Spleen (tissue), 11 donors: ENCODE measurements around the gene KCNAB1. TPM values are rescaled to one million over a fixed set of nuclear protein-coding genes. Genes with fewer than 3 reads are reported as not detected.

Experiments used
- DNase-seq: peaks from one replicate; pipeline ENCODE4 v3.0.0-alpha.2; 2020
- H3K27ac ChIP-seq, 8 donors: fragments of 200-600 bp; sonication (generic) in 7 of 8; 1 replicate in 4 of 8; 2 replicates in 4 of 8; pipeline versions ENCODE4 v1.5.0 to v1.8.0; 2016 to 2021; ENCODE audit warnings: inconsistent platforms in 4 of 8, mild to moderate bottlenecking in 4 of 8, moderate library complexity in 1 of 8
- H3K27me3 ChIP-seq, 7 donors: fragments of 200-600 bp; sonication (generic) in 6 of 7; replicated peaks in 1 of 7; 1 replicate in 4 of 7; 2 replicates in 3 of 7; pipeline versions ENCODE4 v1.5.0 to v1.8.0; 2016 to 2021; ENCODE audit warnings: inconsistent platforms in 3 of 7, mild to moderate bottlenecking in 1 of 7
- H3K36me3 ChIP-seq, 6 donors: fragments of 200-600 bp; sonication (generic) in 5 of 6; 1 replicate in 4 of 6; 2 replicates in 2 of 6; pipeline versions ENCODE4 v1.5.0 to v1.8.0; 2016 to 2021; ENCODE audit warnings: inconsistent platforms in 2 of 6
- H3K4me1 ChIP-seq, 6 donors: fragments of 200-600 bp; sonication (generic) in 5 of 6; 1 replicate in 3 of 6; 2 replicates in 3 of 6; pipeline versions ENCODE4 v1.5.0 to v1.8.0; 2016 to 2021; ENCODE audit warnings: inconsistent platforms in 3 of 6
- H3K4me3 ChIP-seq, 8 donors: fragments of 200-600 bp; sonication (generic) in 7 of 8; 1 replicate in 4 of 8; 2 replicates in 4 of 8; pipeline versions ENCODE4 v1.5.0 to v1.8.0; 2016 to 2021; ENCODE audit warnings: inconsistent platforms in 4 of 8, mild to moderate bottlenecking in 4 of 8, moderate library complexity in 2 of 8
- H3K9me3 ChIP-seq, 8 donors: fragments of 200-600 bp; sonication (generic) in 7 of 8; 1 replicate in 4 of 8; 2 replicates in 4 of 8; pipeline versions ENCODE4 v1.5.0 to v1.8.0; 2016 to 2021; ENCODE audit warnings: inconsistent platforms in 4 of 8
- POLR2A ChIP-seq, 3 donors: fragments of 450-650 bp; IDR thresholded peaks; one replicate each; pipeline ENCODE4 v1.5.1; 2017; ENCODE audit warnings: antibody characterized with exemption in 3 of 3, mild to moderate bottlenecking in 1 of 3
- POLR2AphosphoS5 ChIP-seq, 3 donors: sonication (generic); formaldehyde crosslinking; IDR thresholded peaks; one replicate each; pipeline ENCODE4 v1.5.1; 2017; ENCODE audit warnings: antibody characterized with exemption in 3 of 3
- WGBS, 5 donors: extraction: QIAGEN DNeasy Blood & Tissue Kit in 3 of 5; methylation state at CpG; one replicate each; pipeline versions ENCODE4 v1.1.5 to v1.1.7; 2013 to 2018; 5-methylcytosine and 5-hydroxymethylcytosine counted together
- intact Hi-C: fragments of 100-400 bp; cut with DNase I; formaldehyde crosslinking; loops from one replicate; pipeline ENCODE4 v1.15.0; 2023; ENCODE audit warnings: low total_unique reads
- polyA plus RNA-seq, 3 donors: library from polyadenylated mRNA; stranded (reverse); fragments of 200-250 nt; gene quantifications; one replicate each; pipeline ENCODE4 v1.2.1, GENCODE V29; 2013
- total RNA-seq, 7 donors: library from RNA; depleted of rRNA in 3 of 7; stranded (reverse); fragments of >200 nt in 3 of 7; fragmentation: NEBNext Ultra II Directional in 4 of 7; extraction: Animal tissue kit (Norgen Biotek cat#: 25700) in 4 of 7; gene quantifications; one replicate each; pipeline versions ENCODE4 v1.1.0 to v1.2.1, GENCODE V29; 2016 to 2021
- TF ChIP-seq, protein P1 (sequence below), 11 experiments: fragments of 200-600 bp in 7 of 11; fragments of 450-650 bp in 4 of 11; sonication (generic) in 4 of 11; IDR thresholded peaks in 8 of 11; conservative IDR thresholded peaks in 3 of 11; 1 replicate in 7 of 11; 2 replicates in 4 of 11; pipeline versions ENCODE4 v1.4.0 to v1.8.0; 2016 to 2021; ENCODE audit warnings: antibody characterized with exemption in 11 of 11, inconsistent platforms in 4 of 11, mild to moderate bottlenecking in 1 of 11
- donor health status: healthy with polysubstance abuse.
- donor health status: DM: no; HTN: no; CAD: no; lungs with moderate emphysema.
- donor health status: DM: no; HTN: no; CAD: no.
- donor health status: Bipolar disorder and iron deficiency.
- donor health status: healthy.
- donor health status: DM: no; HTN: no; CAD: no.
- donor health status: DM: yes; HTN: yes; CAD: no.

KCNAB1 gene
- total and polyA plus RNA-seq, 10 donors: 0.59 to 10.5 (median 6.3) TPM

GRCh38 chr3:156433138-156433537 is 312.8 kb downstream of the KCNAB1 start:
- no peak for TF ChIP-seq POLR2A (IDR thresholded peaks at IDR 0.05)
- TF ChIP-seq, protein P1, sequence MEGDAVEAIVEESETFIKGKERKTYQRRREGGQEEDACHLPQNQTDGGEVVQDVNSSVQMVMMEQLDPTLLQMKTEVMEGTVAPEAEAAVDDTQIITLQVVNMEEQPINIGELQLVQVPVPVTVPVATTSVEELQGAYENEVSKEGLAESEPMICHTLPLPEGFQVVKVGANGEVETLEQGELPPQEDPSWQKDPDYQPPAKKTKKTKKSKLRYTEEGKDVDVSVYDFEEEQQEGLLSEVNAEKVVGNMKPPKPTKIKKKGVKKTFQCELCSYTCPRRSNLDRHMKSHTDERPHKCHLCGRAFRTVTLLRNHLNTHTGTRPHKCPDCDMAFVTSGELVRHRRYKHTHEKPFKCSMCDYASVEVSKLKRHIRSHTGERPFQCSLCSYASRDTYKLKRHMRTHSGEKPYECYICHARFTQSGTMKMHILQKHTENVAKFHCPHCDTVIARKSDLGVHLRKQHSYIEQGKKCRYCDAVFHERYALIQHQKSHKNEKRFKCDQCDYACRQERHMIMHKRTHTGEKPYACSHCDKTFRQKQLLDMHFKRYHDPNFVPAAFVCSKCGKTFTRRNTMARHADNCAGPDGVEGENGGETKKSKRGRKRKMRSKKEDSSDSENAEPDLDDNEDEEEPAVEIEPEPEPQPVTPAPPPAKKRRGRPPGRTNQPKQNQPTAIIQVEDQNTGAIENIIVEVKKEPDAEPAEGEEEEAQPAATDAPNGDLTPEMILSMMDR (IDR thresholded peaks at IDR 0.05 in 8 of 11, conservative IDR thresholded peaks at IDR 0.05 in 3 of 11): no peak
- TF ChIP-seq POLR2AphosphoS5 (IDR thresholded peaks at IDR 0.05): no peak
- WGBS, 5 donors: 62 to 75% (median 67%) methylated on average over 5 of the region's 5 CpGs
- no peak overlapping the region for H3K4me3 ChIP-seq
- H3K4me1 ChIP-seq: no peaks in the 10 kb centered on the region
- intact Hi-C loops: no loop called here
- peaks cover 0 to 8% (median 0%) of the 10 kb centered on the region in 7 donors for H3K27me3 ChIP-seq
- H3K36me3 ChIP-seq: no peaks in the 10 kb centered on the region
- no peak for DNase-seq
- no peak overlapping the region for H3K27ac ChIP-seq
- no peaks in the 10 kb centered on the region for H3K9me3 ChIP-seq

- no peaks in the 10 kb centered on the region for H3K36me3 ChIP-seq
- no peak for TF ChIP-seq POLR2A (IDR thresholded peaks at IDR 0.05)
- TF ChIP-seq, protein P1 (IDR thresholded peaks at IDR 0.05 in 8 of 11, conservative IDR thresholded peaks at IDR 0.05 in 3 of 11): no peak
- TF ChIP-seq POLR2AphosphoS5 (IDR thresholded peaks at IDR 0.05): no peak
- intact Hi-C loops: no loop called here
Measured at GRCh38 chr3:156433910-156434309, 313.5 kb downstream of the KCNAB1 start.

DNA sequence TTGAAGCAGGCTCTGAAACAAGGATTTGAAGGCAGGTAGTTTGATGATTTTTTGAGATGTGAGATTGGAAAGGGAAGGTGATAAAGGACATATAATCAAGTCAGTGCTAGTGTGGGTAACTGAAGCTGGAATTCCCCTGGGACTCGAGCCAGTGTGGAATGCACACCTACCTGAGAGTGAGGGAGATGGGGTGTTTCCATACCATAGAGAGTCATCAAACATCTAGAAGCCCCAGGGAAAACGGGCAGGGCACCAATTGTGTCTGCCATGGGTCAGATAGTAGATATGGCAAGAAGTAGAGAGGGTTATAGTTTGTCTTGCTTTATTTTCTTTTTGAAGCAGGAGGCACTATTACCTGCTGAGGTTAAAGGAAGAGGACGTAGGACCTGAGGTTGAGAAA is 314.5 kb downstream of the KCNAB1 start:
- H3K4me1 ChIP-seq: no peaks in the 10 kb centered on the region
- DNase-seq: no peak
- H3K36me3 ChIP-seq: no peaks in the 10 kb centered on the region
- no peaks in the 10 kb centered on the region for H3K9me3 ChIP-seq
- TF ChIP-seq POLR2AphosphoS5 (IDR thresholded peaks at IDR 0.05) (no peak), POLR2A (IDR thresholded peaks at IDR 0.05) (no peak)
- TF ChIP-seq, protein P1 (IDR thresholded peaks at IDR 0.05 in 8 of 11, conservative IDR thresholded peaks at IDR 0.05 in 3 of 11): no peak
- peaks cover 0 to 8% (median 0%) of the 10 kb centered on the region in 7 donors for H3K27me3 ChIP-seq
- no peak overlapping the region for H3K4me3 ChIP-seq
- 58 to 77% (median 69%) methylated on average over 3 of the region's 3 CpGs for WGBS, 5 donors
- no peak overlapping the region for H3K27ac ChIP-seq
- intact Hi-C loops: no loop called here

More at GRCh38 chr3:156433910-156434309, 313.5 kb downstream of the KCNAB1 start:
- no peaks in the 10 kb centered on the region for H3K4me1 ChIP-seq
- no peak overlapping the region for H3K4me3 ChIP-seq
- H3K27me3 ChIP-seq: peaks cover 0 to 8% (median 0%) of the 10 kb centered on the region in 7 donors
- no peaks in the 10 kb centered on the region for H3K9me3 ChIP-seq
- no peak for DNase-seq
- no peak overlapping the region for H3K27ac ChIP-seq

DNA sequence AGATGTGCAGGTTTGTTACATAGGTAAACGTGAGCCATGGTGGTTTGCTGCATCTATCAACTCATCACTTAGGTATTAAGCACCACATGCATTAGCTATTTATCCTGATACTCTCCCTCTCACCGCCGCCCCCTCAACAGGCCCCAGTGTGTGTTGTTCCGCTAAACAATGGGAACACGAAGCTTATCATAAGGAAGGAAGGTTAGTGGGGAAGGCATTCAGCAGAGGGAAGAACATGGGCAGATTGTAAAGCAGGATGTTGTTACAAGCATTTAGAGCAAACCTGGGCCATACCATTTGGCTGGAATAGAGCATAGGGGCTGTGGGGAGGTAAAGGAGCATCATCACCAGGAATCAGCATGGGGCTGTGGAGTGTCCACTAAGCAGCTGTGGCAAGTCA is 322.7 kb downstream of the KCNAB1 start:
- Histone ChIP-seq H3K4me1 (no peaks in the 10 kb centered on the region), H3K9me3 (no peaks in the 10 kb centered on the region), H3K27me3 (no peaks in the 10 kb centered on the region), H3K4me3 (no peak overlapping the region), H3K36me3 (no peaks in the 10 kb centered on the region), H3K27ac (no peak overlapping the region)
- no peak for DNase-seq
- 70 to 84% (median 77%) methylated on average over 5 of the region's 5 CpGs for WGBS, 5 donors
- intact Hi-C loops: no loop called here
- TF ChIP-seq POLR2AphosphoS5 (IDR thresholded peaks at IDR 0.05): no peak
